SJCRH30 (cell line): ENCODE data around the gene ZNF578. TPM values are rescaled to one million over a fixed set of nuclear protein-coding genes. Genes with fewer than 3 reads are reported as not detected.
A peak's percentile ranks its signal among the peaks of the same experiment; 100 is the strongest.
"Not testable (repeated sequence)": the region's sequence is repeated elsewhere in the genome, so short reads cannot be mapped to it uniquely, and the experiment has no call there.

ENCODE experiments used
- DNase-seq, 2 experiments: peaks; one replicate each; pipeline ENCODE4 v3.0.0-alpha.2; 2015 to 2020
- H3K27ac ChIP-seq: fragments of 250-450 bp; sonication (Bioruptor Pico); 2 replicates; pipeline ENCODE4 v1.5.1; 2020; ENCODE audit warnings: mild to moderate bottlenecking, moderate library complexity
- H3K27me3 ChIP-seq: fragments of 250-450 bp; sonication (Bioruptor Pico); 2 replicates; pipeline ENCODE4 v1.5.1; 2020; ENCODE audit warnings: mild to moderate bottlenecking, moderate library complexity
- H3K36me3 ChIP-seq: fragments of 250-450 bp; sonication (Bioruptor Pico); 2 replicates; pipeline ENCODE4 v1.5.1; 2020; ENCODE audit warnings: mild to moderate bottlenecking, moderate library complexity
- H3K4me1 ChIP-seq: fragments of 250-450 bp; sonication (Bioruptor Pico); 2 replicates; pipeline ENCODE4 v1.5.1; 2020; ENCODE audit warnings: mild to moderate bottlenecking, moderate library complexity
- H3K4me3 ChIP-seq: fragments of 250-450 bp; sonication (Bioruptor Pico); 2 replicates; pipeline ENCODE4 v1.5.1; 2020; ENCODE audit warnings: mild to moderate bottlenecking, moderate library complexity
- H3K9me3 ChIP-seq: fragments of 250-450 bp; sonication (Bioruptor Pico); replicated peaks from 2 replicates; pipeline ENCODE4 v1.5.1; 2020; ENCODE audit warnings: mild to moderate bottlenecking, moderate library complexity
- total RNA-seq: library from RNA; depleted of rRNA; stranded (reverse); fragments of >200 nt; shearing (Covaris generic); gene quantifications from 2 replicates; pipeline ENCODE4 v1.2.3, GENCODE V29; 2014

Gene ZNF578
- total RNA-seq, 1 experiment from 2014 or later = 2.8 TPM

DNA sequence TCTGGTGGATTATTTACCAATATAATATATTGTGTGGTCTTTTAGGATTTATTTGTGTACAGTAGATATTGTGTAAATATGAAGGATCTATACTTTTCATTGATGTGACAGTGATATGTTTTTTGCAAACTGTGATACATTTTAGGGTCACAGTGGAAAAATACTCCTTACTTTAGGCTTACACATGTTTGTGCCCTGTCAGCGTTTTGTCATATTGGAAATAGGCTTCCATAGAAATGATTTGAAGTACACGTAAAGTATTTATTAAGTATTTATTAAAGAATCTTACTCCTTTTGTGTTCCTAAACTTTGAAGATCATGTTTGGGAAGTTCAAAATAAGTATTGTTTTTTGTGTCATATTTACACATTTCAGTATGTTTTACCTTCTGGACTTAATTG is 79.1 kb downstream of the ZNF578 start:
- H3K36me3 ChIP-seq = 0 out of 2 replicates have a peak, but pooled peaks cover 2% of the 10 kb centered on the region
- H3K9me3 ChIP-seq = no peaks in the 10 kb centered on the region
- no peak overlapping the region for H3K27ac ChIP-seq
- no peaks in the 10 kb centered on the region for H3K4me1 ChIP-seq
- DNase-seq = no peak
- no peaks in the 10 kb centered on the region for H3K27me3 ChIP-seq
- H3K4me3 ChIP-seq = no peak overlapping the region

DNA sequence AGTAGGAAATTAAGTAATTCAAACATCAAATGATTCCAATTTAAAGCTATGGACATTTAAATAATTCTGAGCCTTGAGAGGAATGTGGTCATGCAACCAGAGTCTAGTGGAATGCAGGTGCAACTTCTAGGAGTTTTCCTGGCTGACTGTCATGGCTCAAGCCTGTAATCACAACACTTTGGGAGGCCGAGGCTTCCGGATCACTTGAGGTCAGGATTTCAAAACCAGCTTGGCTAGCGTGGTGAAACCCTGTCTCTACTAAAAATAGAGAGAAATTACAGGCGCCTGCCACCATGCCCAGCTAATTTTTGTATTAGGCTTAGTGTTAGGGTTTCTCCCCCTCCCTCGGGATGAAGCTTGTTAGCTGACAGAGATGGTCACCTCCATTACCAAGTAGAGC is 80.5 kb downstream of the ZNF578 start:
- H3K9me3 ChIP-seq = no peaks in the 10 kb centered on the region
- H3K36me3 ChIP-seq = 0 out of 2 replicates have a peak, but pooled peaks cover 2% of the 10 kb centered on the region
- DNase-seq = no peak
- H3K4me3 ChIP-seq = no peak overlapping the region
- H3K27me3 ChIP-seq = no peaks in the 10 kb centered on the region
- no peaks in the 10 kb centered on the region for H3K4me1 ChIP-seq
- H3K27ac ChIP-seq = no peak overlapping the region

DNA sequence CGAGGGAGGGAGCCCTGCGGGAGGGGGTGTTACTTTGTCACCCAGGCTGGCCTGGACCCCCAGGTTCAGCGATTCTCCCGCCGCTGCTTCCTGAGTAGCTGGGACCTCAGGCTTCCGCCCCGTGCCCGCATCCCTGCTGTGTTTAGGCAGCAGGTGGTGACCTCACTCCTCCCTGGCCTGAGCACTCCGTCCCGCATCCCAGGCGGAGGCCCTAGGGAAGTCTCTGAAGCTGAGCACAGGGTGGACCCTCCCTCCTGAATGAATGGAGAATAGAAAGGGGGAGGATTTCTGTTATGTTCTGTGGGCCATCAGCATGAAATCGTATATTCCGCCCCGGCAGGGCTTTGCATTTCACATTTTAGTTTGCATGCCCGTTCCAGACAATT is 82.0 kb downstream of the ZNF578 start:
- not testable (repeated sequence) for H3K36me3 ChIP-seq, H3K27me3 ChIP-seq, H3K9me3 ChIP-seq, H3K4me1 ChIP-seq, H3K27ac ChIP-seq
- DNase-seq = peak in 1 of 2 experiments; percentile 16
- H3K4me3 ChIP-seq = peak overlapping the region; percentile 51

DNA sequence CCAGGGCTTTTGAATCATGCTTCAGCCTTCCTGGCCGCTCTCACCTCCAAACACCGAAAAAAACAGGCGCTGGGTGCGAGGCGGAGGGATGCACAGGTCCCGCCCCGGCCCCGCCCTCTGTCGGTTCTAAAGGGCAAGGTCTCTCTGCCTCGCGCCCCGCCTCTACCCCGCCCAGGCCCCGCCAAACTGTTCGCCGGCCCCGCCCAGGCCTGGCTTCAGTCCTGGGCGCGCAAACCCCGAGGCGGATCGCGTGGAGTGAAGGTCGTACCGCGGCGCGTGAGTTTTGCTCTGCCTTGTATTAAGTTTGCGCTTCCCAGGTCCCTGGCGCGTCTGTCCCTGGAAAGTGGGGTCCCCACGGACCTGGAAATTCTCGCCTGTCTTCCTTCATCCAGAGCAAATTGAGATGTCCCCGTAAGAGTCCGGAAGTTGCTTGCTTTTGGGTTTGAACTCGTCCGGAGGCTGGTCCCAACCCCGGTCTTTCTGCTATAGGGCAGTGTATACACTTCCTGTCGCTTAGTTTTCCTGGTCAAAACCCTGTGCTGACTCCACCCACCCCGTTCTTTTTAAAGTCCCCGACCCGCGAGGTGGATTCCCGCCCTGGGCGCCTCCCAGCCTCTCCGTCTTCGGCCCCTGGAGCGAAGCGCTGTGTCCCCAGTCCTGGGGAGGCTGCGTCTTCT is 82.6 kb downstream of the ZNF578 start:
- Histone ChIP-seq H3K4me1 (no peaks in the 10 kb centered on the region), H3K27me3 (no peaks in the 10 kb centered on the region), H3K36me3 (peaks cover 5% of the 10 kb centered on the region; the same call in 1 of the 2 replicates), H3K9me3 (no peaks in the 10 kb centered on the region), H3K27ac (no peak overlapping the region), H3K4me3 (peak overlapping the region; percentile 51)
- peak; percentile 57 to 58 for DNase-seq

DNA sequence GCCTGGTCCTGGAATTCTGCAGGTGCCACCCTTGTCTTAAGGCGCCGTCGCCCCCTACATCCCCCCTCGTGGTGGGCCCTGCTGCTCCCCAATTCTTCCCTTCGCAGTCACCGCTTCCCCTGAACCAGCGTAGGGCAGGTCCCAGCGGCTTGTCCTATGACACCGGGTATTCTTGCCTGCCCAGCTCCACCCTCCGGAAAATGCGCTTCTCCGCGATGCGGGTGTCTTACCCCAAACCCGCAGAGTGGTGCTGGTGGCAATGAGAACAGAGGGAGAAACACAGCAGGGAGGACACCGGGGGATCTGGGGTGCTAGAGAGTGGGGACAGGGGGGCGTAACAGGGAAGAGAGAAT is 83.1 kb downstream of the ZNF578 start:
- H3K27ac ChIP-seq = no peak overlapping the region
- no peaks in the 10 kb centered on the region for H3K27me3 ChIP-seq
- no peaks in the 10 kb centered on the region for H3K9me3 ChIP-seq
- H3K4me1 ChIP-seq = no peaks in the 10 kb centered on the region
- peak overlapping the region; percentile 51 for H3K4me3 ChIP-seq
- peaks cover 5% of the 10 kb centered on the region; the same call in 1 of the 2 replicates for H3K36me3 ChIP-seq
- DNase-seq = no peak

DNA sequence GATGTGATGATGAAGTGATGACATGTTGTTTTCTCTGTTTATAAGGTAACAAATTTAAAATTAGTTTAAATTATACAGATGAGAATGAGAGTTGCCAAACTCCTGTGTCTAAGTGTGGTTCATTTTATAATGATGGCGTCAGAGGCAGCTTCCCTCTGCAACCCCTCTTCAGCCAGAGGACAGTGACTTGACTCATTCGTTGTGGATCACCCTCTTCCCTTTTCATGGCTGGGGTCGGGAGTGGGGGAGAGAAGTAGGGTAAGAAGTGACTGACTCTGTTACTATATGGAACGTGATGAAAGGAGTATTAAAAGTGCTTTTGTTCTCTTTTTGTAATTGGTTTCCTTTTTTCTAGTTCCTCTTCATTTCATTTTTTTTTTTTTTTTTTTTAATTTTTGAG is 85.5 kb downstream of the ZNF578 start:
- not testable (repeated sequence) for H3K9me3 ChIP-seq, H3K36me3 ChIP-seq, H3K4me1 ChIP-seq, H3K4me3 ChIP-seq, H3K27me3 ChIP-seq, H3K27ac ChIP-seq, DNase-seq

DNA sequence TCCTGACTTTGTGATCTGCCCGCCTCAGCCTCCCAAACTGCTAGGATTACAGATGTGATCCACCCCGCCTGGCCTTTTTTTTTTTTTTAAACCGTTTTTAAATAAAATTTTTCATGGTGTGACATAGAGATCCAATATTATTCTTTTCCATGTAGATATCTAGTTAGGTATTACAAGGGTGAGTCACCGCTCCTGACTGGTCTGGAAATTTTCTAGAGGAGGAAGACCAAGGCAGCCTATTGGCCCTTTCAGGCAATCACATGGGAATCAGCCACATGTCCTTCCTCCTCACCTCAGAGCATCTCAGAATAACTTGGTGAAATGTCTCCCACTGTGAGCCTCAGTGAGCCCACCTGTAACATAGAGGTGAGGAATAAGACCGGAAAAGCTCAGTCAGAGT is 87.8 kb downstream of the ZNF578 start:
- not testable (repeated sequence) for H3K36me3 ChIP-seq, H3K4me3 ChIP-seq, H3K27ac ChIP-seq, H3K9me3 ChIP-seq, DNase-seq, H3K4me1 ChIP-seq, H3K27me3 ChIP-seq

DNA sequence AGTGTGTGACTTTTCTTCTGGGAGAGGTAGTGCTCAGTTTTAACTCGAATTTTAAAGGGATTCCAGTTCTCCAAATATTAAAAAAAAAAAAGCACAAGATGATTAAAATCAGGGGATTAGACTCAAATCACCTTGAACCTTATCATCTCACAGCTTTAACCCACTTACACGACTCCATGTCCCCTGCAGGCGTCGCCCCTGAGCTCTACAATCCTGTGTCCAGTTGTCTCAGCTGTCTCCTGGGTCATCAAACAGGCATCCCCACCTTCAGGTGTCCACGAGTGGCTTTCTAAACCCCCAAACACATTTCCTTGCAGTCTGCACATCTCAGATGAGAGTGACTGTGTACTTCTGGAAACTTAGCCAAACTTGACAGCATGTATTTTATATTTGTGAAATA is 88.3 kb downstream of the ZNF578 start:
- no peaks in the 10 kb centered on the region for H3K27me3 ChIP-seq
- peaks cover 9% of the 10 kb centered on the region; the same call in 1 of the 2 replicates for H3K36me3 ChIP-seq
- DNase-seq = no peak
- H3K9me3 ChIP-seq = no peaks in the 10 kb centered on the region
- H3K4me3 ChIP-seq = no peak overlapping the region
- no peaks in the 10 kb centered on the region for H3K4me1 ChIP-seq
- no peak overlapping the region for H3K27ac ChIP-seq

DNA sequence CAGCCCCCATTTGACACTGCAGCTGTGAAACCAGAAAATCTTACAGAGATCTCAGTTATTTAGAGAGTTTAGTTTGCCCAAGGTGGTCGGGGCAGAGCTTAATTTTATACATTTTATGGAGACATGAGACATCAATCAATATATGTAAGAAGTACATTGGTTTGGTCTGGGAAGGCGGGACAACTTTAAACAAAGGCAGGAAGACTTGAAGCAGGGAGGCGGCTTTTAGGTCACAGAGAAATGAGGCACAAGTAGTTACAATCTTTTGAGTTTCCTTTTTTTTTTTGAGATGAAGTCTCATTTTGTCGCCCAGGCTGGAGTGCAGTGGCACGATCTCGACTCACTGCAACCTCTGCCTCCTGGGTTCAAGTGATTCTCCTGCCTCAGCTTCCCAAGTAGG is 89.2 kb downstream of the ZNF578 start:
- H3K9me3 ChIP-seq, DNase-seq, H3K4me3 ChIP-seq, H3K27ac ChIP-seq, H3K4me1 ChIP-seq, H3K27me3 ChIP-seq: not testable (repeated sequence)
- H3K36me3 ChIP-seq = peaks cover 11% of the 10 kb centered on the region; the same call in 1 of the 2 replicates

DNA sequence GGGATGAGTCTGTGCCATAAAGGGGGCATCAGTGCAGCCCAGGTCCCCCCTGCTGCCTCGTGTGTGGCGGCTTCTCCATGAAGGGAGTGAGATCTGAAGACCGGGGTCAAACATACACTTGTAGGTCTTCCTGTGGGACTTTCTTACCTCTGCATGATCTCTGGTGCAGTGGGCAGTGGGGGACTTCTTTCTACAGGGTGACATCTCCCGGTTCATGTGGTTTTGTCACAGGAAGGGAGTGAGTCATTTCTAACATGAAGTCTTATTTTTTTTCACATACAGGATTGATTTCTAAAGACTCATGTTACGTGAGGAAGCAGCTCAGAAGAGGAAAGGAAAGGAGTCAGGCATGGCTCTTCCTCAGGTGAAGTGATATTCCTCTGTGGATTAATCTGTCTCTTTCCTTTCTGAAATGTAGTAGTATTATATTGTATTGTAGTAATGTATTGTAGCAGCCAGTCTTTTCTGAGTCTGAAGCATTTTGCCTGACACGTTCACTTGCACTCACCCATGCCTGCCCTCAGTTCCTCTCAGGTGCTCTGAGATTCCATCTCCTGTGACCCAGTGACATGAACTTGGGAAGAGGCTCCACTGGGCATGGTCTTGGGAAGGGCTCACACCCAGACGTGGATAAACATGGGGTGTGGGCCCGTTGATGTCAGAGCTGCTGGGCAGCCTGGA is 89.8 kb downstream of the ZNF578 start:
- Histone ChIP-seq H3K4me1 (no peaks in the 10 kb centered on the region), H3K27ac (no peak overlapping the region), H3K4me3 (no peak overlapping the region), H3K9me3 (no peaks in the 10 kb centered on the region), H3K36me3 (peaks cover 14% of the 10 kb centered on the region; the same call in 1 of the 2 replicates), H3K27me3 (no peaks in the 10 kb centered on the region)
- no peak for DNase-seq

DNA sequence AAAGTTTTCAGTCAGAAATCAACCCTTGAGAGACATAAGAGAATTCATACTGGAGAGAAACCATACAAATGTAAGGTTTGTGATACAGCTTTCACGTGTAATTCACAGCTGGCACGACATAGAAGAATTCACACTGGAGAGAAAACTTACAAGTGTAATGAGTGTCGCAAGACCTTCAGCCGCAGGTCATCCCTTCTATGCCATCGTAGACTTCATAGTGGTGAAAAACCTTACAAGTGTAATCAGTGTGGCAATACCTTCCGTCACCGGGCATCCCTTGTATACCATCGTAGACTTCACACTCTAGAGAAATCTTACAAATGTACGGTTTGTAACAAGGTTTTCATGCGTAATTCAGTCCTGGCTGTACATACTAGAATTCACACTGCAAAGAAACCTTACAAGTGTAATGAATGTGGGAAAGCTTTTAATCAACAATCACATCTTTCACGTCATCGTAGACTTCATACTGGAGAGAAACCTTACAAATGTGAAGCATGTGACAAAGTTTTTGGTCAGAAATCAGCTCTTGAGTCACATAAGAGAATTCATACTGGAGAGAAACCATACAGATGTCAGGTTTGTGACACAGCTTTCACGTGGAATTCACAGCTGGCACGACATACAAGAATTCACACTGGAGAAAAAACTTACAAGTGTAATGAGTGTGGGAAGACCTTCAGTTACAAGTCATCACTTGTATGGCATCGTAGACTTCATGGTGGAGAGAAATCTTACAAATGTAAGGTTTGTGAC is 101.0 kb downstream of the ZNF578 start:
- no peak for DNase-seq
- Histone ChIP-seq H3K27me3 (no peaks in the 10 kb centered on the region), H3K36me3 (peaks cover 62% of the 10 kb centered on the region), H3K27ac (no peak overlapping the region), H3K4me1 (no peaks in the 10 kb centered on the region), H3K4me3 (no peak overlapping the region), H3K9me3 (peaks cover 34% of the 10 kb centered on the region)

DNA sequence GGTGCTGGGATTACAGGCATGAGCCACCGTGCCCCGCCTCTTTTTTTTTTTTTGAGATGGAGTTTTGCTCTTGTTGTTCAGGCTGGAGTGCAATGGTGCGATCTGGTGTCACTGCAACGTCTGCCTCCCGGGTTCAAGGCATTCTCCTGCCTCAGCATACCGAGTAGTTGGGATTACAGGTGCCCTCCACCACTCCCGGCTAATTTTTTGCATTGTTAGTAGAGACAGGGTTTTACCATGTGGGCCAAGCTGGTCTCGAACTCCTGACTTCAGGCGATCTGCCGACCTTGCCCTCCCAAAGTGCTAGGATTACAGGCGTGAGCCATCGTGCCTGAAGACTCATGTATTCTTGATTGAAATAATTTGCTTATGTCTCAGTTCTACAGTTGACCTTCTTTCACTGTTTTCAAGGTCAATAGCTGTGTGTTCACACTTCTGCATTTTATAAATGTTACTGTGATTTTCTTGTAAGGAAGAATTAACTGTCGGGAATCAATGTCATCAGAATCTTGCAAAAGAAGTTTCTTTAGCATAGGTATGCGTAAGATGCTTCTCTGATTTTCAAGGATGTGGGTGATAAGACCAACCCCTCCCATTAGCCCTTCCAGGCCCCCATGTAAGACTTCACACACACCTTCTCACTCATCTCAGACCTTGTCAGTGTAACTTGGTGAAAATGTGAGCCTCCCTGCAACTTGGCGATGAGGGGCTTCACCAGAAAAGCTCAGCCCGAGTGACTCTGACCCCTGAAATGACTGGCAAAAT is 104.1 kb downstream of the ZNF578 start:
- H3K27ac ChIP-seq = no peak overlapping the region
- DNase-seq = no peak
- no peak overlapping the region for H3K4me3 ChIP-seq
- H3K4me1 ChIP-seq = no peaks in the 10 kb centered on the region
- no peaks in the 10 kb centered on the region for H3K27me3 ChIP-seq
- H3K9me3 ChIP-seq = peaks cover 34% of the 10 kb centered on the region
- peaks cover 50% of the 10 kb centered on the region for H3K36me3 ChIP-seq

DNA sequence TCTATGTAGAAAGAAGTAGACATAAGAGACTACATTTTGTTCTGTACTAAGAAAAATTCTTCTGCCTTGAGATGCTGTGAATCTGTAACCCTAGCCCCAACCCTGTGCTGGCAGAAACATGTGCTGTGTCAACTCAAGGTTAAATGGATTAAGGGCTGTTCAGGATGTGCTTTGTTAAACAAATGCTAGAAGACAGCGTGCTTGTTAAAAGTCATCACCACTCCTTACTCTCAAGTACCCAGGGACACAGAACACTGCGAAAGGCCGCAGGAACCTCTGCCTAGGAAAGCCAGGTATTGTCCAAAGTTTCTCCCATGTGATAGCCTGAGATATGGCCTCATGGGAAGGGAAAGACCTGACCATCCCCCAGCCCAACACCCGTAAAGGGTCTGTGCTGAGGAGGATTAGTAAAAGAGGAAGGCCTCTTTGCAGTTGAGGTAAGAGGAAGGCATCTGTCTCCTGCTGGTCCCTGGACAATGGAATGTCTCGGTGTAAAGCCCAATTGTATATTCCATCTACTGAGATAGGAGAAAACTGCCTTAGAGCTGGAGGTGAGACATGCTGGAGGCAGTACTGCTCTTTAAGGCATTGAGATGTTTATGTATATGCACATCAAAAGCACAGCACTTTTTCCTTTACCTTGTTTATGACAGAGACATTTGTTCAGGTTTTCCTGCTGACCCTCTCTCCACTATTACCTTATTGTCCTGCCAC is 105.5 kb downstream of the ZNF578 start:
- not testable (repeated sequence) for H3K4me1 ChIP-seq, H3K27me3 ChIP-seq, H3K4me3 ChIP-seq, DNase-seq, H3K27ac ChIP-seq
- Histone ChIP-seq H3K9me3 (peaks cover 27% of the 10 kb centered on the region), H3K36me3 (peaks cover 49% of the 10 kb centered on the region)

DNA sequence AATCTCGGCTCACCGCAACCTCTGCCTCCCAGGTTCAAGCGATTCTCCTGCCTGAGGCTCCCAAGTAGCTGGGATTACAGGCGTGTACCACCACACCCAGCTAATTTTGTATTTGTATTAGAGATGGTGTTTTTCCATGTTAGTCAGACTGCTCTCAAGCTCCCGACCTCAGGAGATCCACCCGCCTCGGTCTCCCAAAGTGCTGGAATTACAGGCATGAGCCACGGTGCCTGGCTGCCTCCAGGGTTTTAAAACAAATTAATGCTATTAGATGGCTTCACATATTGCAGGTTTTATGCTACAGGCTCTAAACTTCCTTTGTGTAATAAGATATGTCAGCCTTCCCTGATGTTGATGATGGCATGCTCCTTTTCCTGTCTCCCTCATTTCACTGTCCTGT is 108.3 kb downstream of the ZNF578 start:
- H3K27ac ChIP-seq, H3K4me1 ChIP-seq, H3K27me3 ChIP-seq, H3K9me3 ChIP-seq, DNase-seq, H3K4me3 ChIP-seq: not testable (repeated sequence)
- H3K36me3 ChIP-seq = peaks cover 30% of the 10 kb centered on the region
